GM21619 (cell line): ENCODE data around the gene OR6C70.
"Not testable (repeated sequence)": the region's sequence is repeated elsewhere in the genome, so short reads cannot be mapped to it uniquely, and the experiment has no call there.

Experiments used
- ATAC-seq: cut with Tn5 transposase; IDR thresholded peaks from one replicate; pipeline ENCODE4 v1.9.1; 2021; ENCODE audit not compliant: unreplicated experiment

The OR6C70 gene

DNA sequence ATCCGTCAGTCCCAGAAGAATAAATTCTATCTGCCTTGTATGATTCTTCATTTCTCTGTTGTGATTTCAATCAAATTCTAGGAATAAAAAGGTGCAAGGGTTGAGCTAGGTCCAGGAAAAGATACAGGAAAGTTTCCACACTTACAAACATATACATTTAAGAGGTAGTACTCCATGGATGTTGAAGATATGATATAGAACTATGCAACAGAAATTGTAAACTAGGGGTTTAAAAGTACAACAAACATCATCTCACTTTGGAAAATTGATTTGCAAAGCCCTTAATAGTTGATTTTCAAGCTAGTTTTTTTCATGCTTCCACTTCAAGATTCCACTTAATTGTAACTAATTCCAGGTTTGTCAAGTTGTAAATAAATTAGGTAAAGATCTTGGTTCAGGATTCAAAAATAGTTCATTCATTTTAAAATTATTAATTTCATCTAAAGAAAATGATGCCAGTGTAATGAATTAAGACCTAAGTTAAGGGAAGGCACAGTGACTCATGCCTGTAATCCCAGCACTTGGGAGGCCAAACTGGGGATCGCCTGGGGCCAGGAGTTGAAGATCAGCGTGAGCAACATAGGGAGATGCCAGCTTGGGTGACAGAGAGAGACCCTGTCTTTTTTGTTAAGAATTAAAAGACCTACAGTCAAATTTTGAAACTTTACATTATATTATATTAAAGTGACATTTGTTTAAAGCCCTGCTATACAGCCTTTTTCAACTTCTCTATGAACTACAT lies at the start of gene OR6C70:
OR6C70 (minus strand) TSS at position 51 of the 742 bp plus-strand sequence; CDS start at position 51, 0 bp downstream.
- no peak for ATAC-seq

DNA sequence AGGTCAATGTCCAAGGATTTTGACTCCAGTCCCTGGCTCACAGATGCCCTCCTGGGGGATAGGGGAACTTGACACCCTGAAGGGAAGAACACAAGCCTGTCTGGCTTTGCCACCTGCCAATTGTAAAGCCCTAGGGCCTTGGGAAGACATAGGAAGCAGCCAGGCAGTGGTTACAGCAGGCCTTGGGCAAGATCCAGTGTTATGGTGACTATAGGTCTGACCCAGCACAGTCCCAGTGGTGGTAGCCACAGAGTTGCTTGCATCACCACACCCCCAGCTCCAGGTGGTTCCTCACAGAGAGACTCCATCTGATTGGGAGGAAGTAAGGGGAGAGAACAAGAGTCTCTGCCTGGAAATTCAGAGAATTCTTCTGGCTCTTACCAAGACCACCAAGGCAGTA lies 46.5 kb upstream of the OR6C70 start:
- no peak for ATAC-seq

DNA sequence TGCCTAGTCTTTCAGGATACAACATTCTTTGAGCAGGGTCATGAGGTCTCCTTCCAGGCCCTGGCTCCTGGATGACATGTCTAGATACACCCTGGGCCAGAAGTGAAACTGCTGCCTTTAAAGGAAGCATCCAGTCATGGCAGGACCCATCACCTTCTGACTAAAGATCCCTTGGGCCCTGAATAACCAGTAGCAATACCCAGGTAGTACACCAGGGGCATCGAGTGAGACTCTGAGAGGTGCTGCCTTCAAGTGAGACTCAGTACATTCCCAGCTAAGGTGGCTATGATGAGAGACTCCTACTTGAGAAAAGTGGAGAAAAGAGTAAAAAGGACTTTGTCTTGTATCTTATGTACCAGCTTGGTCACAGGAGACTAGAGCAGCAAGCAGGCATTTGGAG lies 45.8 kb upstream of the OR6C70 start:
- ATAC-seq: no peak

DNA sequence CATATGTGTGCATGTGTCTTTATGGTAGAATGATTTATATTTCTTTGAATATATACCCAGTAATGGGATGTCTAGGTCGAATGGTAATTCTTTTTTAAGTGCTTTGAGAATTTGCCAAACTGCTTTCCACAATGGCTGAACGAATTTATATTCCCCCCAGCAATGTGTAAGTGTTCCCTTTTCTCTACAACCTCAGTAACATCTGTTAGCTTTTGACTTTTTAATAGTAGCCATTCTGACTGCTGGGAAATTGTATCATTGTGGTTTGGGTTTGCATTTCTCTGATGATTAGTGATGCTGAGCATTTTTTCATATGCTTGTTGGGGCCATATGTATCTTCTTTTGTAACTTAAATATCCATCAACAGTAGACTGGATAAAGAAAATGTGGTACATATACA lies 31.7 kb upstream of the OR6C70 start:
- no peak for ATAC-seq

DNA sequence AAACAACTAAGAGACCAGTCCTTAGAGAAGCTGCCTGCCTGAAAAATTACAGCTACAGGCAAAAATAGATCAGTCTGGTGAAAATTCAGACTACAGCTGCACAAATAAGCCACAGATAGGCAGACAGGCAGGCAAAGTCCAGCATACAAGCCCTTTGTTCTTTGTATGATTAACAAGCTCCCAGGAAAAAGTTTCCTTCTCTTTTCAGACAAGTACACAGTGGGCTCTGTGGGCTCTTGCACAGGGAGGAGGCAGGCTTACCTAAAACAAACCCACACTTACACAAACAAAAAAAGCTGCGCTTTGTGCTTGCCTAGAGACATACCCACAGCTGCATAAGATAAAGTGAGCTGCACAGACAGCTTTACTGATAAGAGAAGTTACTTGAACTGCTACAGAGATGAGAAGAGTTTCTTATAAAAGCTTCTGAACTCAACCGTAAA lies 29.9 kb upstream of the OR6C70 start:
- no peak for ATAC-seq

DNA sequence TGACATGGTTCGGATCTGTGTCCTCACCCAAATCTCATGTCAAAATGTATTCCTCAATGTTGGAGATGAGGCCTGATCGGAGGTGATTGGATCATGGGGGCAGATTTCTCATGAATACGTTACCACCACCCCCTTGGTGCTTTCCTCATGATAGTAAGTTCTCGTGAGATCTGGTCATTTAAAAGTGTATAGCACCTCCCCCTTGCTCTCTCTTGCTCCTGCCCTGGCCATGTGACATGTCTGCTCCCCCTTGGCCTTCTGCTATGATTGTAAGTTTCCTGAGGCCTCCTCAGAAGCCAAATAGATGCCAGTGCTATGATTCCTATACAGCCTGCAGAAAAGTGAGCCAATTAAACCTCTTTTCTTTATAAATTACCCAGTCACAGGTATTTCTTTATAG lies 29.3 kb upstream of the OR6C70 start:
- ATAC-seq: no peak

DNA sequence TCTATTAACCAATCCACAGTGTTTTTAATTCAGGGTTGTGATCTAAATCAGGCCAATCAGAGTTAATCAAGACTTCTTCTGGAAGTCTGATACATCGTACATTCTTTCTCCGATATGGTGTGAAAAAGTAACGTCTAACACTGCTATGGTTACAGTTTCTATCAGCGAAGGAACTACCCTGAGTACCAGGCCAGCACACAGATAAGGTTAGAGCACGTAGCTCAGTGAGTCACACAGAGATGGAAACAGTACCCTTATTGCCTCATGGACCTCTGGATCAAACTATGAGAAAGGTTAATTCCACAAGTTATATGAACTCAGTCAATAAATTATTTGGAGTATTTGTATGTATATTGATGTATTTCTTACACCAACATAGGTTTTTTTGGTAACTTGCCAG lies 25.6 kb upstream of the OR6C70 start:
- no peak for ATAC-seq

DNA sequence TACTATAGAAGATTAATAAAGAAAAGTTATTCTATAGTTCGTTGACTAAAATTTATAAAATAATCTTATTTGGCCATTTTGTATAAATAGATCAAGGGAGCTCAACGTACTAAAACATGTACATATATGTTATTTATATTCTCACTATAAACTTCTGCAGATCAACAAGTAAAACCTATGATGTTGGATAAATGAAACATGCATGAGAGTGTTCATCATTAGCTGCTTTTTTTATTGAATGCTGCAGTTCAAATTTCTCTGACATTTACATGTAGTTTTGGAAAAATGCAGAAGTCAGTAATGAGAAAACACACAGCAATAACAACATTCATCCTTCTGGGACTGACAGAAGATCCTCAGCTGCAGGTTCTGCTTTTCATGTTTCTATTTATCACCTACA lies 22.1 kb upstream of the OR6C70 start, which contains the start of gene OR6C68:
OR6C68 (plus strand) TSS at position 301 of the 400 bp plus-strand sequence; CDS start at position 301, 0 bp downstream.
- ATAC-seq: no peak

DNA sequence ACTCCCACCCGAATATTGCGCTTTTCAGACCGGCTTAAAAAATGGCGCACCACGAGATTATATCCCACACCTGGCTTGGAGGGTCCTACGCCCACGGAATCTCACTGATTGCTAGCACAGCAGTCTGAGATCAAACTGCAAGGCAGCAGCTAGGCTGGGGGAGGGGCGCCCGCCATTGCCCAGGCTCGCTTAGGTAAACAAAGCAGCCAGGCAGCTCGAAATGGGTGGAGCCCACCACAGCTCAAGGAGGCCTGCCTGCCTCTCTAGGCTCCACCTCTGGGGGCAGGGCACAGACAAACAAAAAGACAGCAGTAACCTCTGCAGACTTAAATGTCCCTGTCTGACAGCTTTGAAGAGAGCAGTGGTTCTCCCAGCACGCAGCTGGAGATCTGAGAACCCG lies 14.3 kb upstream of the OR6C70 start:
- ATAC-seq: not testable (repeated sequence)

DNA sequence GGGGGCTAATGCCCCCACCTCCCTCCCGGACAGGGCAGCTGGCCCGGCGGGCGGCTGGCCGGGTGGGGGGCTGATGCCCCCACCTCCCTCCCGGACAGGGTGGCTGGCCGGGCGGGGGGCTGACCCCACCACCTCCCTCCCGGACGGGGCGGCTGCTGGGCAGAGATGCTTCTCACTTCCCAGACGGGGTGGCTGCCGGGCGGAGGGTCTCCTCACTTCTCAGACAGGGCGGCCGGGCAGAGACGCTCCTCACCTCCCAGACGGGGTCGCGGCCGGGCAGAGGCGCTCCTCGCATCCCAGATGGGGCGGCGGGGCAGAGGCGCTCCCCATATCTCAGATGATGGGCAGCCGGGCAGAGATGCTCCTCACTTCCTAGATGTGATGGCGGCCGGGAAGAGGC lies 9.2 kb upstream of the OR6C70 start:
- not testable (repeated sequence) for ATAC-seq

DNA sequence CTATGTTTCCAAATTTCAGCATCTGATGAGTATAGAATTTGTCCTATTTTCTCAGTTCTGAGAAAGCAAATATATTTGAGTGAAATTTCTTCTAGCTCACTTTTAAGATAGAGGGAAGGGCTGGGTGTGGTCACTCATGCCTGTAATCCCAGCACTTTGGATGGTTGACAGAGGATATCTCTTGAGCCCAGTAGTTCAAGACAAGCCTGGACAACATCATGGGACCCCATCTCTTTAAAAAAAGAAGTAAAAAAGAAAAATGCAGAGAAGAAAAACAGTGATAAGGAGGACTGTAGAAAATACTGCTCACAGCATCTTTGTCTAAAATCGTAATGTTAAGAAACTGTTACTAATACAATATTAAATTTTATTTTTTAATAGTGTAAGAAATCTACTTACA lies 2.3 kb upstream of the OR6C70 start:
- ATAC-seq: no peak

DNA sequence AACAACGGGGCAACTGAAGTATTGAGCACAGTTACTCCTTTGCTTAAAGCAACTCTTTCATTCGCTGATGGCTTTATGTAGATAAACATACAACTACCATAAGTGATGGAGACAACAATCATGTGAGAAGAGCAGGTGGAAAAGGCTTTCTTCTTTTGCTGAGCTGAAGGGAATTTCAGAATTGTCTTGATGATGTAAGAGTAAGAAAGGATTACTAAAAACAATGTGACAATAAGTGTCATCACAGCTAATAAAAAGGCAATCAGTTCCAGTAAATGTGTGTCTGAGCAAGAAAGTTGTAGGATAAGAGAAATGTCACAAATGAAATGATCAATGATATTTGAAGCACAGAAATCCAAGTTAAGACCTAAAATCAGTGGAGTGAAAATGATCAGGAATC lies 647 bp downstream of the OR6C70 start:
- ATAC-seq: no peak

DNA sequence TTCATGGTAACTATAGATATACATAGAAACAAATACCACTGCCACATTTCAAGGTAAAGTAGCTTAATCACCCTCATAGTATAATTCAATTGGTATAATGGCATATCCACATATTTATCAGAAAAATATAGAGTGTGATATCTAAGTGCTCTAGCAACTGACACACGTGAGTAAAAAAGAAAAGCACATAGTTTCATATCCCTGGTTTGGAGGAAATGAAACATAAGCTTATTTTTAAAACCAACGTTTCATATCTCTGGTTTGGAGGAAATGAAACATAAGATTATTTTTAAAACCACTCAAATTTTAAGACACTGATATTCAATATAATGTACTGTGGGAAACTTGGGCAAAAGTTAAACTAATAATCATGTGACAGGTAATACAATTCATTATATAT lies 2.1 kb downstream of the OR6C70 start:
- no peak for ATAC-seq

DNA sequence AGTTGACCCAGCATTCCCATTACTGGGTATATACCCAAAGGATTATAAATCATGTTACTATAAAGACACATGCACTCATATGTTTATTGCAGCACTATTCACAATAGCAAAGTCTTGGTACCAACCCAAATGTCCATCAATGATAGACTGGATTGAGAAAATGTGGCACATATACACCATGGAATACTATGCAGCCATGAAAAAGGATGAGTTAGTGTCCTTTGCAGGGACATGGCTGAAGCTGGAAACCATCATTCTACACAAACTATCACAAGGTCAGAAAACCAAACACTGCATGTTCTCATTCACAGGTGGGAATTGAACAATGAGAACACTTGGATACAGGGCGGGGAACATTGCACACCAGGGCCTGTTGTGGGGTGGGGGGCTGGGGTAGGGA lies 5.0 kb downstream of the OR6C70 start:
- ATAC-seq: not testable (repeated sequence)

DNA sequence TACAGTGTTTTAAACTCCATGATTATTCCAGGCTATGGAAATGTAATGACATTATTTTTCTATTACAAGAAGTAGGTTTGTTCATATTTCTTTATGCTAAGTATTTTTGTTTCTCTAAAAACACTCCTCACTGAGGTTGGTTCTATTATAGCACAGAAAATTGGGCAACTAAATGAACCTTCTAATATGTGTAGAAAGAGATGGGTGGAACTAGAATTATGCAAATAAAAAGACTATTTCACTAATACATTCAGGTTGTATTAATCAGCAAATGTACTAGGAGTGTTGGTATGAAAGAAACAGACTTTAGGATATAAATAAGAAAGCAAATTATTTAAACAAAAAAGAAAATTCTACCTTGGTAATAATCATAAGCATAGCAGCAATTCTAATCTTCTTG lies 21.1 kb downstream of the OR6C70 start:
- ATAC-seq: no peak

DNA sequence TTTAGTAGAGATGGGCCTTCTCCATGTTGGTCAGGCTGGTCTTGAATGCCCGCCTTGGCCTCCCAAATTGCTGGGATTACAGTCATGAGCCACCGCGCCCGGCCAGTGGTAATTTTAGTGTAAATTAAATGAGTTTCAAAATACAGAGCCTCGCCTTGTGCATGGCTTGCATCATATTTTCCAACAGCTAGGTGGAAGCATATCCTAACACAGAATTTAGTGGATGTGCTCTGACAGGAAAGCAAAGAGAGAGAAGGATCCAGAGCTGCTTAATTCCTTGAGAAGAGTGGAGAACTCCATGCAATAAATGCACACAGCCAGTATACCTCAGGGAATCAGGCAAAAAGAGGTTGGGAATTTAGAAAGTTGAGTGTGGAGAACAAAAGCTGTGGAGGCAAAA lies 23.6 kb downstream of the OR6C70 start:
- no peak for ATAC-seq

DNA sequence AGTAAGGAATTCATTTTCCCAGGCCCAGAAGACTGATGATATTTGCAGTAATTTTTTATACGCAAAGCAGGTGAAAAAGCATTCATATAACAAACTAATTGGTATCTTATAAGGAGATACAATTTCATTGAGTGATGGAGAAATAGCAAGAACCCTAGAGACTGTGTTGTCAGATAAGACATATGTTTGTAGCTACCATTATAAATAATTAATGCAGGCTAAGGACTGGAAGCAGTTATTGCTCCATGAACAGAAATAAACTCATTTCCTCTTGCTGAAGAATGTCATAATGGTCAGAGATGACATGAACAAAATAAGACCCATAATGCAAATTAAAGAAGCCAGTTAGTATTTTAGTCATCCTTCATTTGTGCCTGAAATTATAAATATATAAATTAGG lies 24.6 kb downstream of the OR6C70 start:
- ATAC-seq: no peak

DNA sequence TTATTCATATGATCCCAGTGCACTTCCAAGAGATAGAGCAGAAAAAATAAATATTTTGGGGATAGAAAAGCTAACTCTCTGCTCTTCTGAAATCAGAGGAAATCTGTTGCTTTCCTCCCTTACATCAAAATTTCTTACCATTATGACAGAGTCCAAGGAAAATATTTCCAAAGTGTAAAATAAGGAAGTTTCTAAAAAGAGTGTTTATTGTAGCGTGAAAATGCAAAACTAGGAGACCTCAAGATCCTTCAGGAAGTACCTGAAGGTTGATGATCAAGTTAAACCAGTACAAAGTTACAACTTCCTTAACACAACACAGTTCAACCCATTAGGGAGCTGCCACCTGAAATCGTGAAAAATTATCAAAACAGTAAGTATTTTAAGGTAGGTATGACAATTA lies 26.2 kb downstream of the OR6C70 start, which contains the start of gene OR6C2:
OR6C2 (plus strand) TSS at position 301 of the 400 bp plus-strand sequence. CDS start 8,138 bp downstream, outside the sequence.
- ATAC-seq: no peak

DNA sequence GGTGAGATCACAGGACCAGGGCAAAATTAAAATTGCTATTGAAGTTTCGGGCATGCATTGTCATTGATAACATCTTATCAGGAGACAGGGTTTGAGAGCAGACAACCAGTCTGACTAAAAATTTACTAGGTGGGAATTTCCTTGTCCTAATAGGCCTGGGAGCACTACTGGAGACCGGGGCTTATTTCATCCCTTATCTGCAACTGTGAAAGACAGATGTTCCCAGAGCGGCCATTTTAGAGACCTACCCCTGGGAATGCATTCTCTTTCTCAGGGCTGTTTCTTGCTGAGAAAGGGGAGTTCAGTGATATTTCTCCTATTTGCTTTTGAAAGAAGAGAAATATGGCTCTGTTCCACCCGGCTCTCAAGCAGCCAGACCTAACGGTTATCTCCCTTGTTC lies 28.7 kb downstream of the OR6C70 start:
- not testable (repeated sequence) for ATAC-seq

DNA sequence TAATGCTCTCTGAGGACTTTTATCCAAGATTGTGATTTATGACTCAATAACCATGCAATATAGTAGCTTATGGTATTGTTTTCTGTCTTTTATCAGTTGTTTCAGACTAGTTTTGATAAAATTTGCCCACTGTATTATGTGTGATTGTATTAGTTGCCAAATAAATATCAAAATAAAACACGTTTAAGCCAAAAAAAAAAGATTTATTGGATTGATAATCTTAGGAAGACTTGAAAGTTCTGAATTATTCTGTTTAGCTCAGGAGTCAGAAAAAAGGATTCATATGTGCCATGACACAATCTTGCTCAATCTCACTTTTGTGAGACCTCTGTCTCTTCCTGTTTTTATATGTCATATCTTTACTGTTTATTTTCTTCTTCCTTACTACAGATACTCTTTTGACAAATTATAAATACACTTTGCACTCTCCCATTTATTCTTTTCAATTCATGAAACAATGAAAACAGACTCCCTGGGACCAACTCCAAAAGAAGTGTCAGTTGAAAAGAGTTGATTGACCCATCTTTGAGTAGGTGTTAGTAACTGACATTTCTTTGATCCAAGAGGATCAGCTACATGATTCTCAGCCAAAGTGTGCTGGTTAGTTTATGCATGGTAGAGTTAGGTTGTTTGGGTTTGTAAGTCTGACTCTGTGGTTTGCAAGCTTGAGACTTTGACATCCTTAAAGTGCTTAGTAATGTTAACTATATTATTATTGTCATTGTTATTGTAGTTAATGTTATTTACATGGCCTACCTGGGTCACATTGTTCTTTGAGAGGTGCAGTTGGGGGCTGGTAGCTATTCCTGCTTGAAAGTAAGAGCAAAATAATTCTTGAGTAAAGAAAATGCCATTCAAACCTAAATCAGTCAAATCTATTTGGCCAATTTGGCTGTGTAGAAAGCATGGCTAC lies 41.4 kb downstream of the OR6C70 start:
- no peak for ATAC-seq

DNA sequence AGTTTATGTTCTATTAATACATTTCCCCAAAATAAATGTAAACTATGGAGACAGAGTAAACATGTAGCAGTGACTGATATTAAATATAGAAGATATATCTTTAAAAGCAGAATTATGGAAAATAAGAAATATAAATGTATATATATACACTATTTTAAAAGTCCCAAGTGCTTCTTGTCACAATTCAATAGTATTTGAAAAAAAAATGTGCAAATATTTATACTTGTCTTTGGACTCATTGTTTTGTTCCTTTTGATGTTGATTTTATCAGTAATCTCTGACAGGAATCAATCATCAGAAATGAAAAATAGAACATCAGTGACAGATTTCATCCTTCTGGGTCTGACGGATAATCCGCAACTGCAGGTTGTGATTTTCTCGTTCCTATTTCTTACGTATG lies 44.0 kb downstream of the OR6C70 start, which contains the start of gene OR6C76:
OR6C76 (plus strand) TSS at position 301 of the 400 bp plus-strand sequence; CDS start at position 301, 0 bp downstream.
- no peak for ATAC-seq
